Dendritic cell treated with granulocyte-macrophage colony-stimulating factor and Interleukin-4, amounts not matched to agents 40 ng/mL and 50 ng/mL, for 4 days (primary cell): ENCODE data around the gene ITGB3.

Source experiments
- H3K27ac Mint-ChIP-seq: one replicate; pipeline ENCODE4 v1.8.0; 2022; ENCODE audit warnings: mild to moderate bottlenecking, mixed read lengths
- H3K27me3 Mint-ChIP-seq: one replicate; pipeline ENCODE4 v1.8.0; 2022; ENCODE audit warnings: mild to moderate bottlenecking, mixed read lengths
- H3K36me3 Mint-ChIP-seq: one replicate; pipeline ENCODE4 v1.8.0; 2022; ENCODE audit warnings: low read depth, mixed read lengths
- H3K4me1 Mint-ChIP-seq: one replicate; pipeline ENCODE4 v1.8.0; 2022; ENCODE audit warnings: low read depth, mixed read lengths
- H3K4me3 Mint-ChIP-seq: one replicate; pipeline ENCODE4 v1.8.0; 2022; ENCODE audit warnings: mild to moderate bottlenecking, moderate library complexity, mixed read lengths
- H3K9me3 Mint-ChIP-seq: one replicate; pipeline ENCODE4 v1.8.0; 2022; ENCODE audit warnings: mixed read lengths
- intact Hi-C: fragments of 100-400 bp; cut with micrococcal nuclease; formaldehyde crosslinking; loops from one replicate; pipeline ENCODE4 v1.15.0; 2022

The ITGB3 gene

DNA sequence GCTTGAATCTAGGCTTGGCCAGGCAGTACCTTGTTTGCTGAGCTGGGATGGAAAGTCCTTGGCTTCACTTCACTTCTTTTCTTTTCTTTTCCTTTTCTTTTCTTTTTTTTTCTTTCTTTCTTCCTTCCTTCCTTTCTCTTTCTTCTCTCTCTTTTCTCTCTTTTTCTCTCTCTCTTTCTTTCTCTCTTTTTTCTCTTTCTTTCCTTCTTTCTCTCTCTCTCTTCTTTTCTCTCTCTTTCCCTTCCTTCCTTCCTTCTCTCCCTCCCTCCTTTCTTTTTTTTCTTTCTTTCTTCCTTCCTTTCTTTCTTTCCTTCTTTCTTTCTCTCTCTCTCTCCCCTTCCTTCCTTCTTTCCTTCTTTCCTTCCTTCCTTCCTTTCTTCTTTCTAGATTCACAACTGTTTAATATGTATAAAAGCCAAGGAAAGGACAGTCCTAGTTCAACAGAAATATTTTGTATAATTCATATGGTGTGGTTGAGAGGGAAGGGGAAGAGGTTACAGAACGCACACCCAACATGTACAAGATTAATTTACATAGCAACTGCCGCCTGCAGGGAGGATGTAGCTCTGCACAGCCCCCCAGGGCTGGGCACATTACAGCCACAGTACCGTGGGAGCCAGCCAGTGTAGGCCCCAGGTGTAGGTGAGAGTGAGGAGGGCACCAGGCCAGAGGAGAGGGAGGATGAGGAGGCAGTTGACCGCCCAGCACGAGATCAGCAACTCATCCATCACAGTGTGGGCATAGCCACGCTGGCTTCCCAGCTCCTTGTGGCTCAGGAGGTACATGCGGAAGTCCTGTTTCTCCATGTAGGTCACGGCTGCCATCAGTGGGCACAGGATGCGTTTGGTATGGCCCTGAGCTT is 9.7 kb upstream of the ITGB3 start:
- intact Hi-C loops, result loop anchor here (5.0 kb wide), 1 partner anchor 53 kb away; no protein-coding TSS in a partner anchor
- Mint-ChIP-seq H3K4me3 (no peak overlapping the region), H3K9me3 (no peaks in the 10 kb centered on the region), H3K36me3 (no peaks in the 10 kb centered on the region), H3K27ac (no peak overlapping the region), H3K4me1 (peaks cover 26% of the 10 kb centered on the region), H3K27me3 (peaks cover 13% of the 10 kb centered on the region)

DNA sequence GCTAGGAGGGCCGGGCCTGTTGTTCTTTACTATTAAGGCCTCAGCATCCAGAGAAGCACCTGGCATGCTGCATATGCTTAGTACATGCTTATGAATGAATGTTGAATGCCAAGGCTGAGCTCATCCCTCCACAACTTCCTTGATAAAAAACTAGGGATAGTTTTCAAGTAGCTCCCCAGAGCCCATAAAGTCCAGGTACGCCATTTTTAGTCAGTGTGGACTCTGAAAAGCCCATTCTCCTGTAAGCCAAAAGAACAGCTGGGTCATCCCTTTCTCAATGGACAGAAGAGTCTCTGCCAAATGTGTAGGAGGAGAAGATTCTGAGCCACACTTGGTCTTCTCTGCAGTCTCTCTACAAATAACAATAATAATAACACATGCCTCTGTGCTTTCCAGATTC is 8.9 kb upstream of the ITGB3 start:
- Mint-ChIP-seq H3K27ac (no peak overlapping the region), H3K4me3 (no peak overlapping the region), H3K36me3 (no peaks in the 10 kb centered on the region), H3K4me1 (peaks cover 21% of the 10 kb centered on the region), H3K27me3 (peaks cover 15% of the 10 kb centered on the region), H3K9me3 (no peaks in the 10 kb centered on the region)
- intact Hi-C loops, result loop anchor here (5.0 kb wide), 1 partner anchor 53 kb away; no protein-coding TSS in a partner anchor

DNA sequence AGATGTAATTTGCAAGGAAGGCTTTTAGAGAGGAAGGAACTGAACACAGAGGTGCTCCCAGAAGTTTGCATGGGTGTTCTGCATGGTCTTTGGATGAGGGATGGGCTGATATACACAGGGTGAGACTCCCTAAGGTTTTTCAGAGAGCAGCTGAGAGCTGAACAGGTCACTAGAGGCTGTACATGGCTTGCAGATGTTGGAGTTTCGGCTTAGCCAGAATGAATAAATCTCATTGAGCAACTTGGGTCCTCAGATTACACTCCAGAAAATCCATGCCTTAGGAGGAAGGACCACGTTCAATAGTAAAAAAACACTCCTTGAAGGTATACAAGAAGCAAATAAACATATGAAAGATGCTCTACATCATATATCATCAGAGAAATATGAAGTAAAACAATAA is 7.5 kb upstream of the ITGB3 start:
- Mint-ChIP-seq H3K36me3 (no peaks in the 10 kb centered on the region), H3K27me3 (peaks cover 26% of the 10 kb centered on the region)
- intact Hi-C loops, result no loop called here

DNA sequence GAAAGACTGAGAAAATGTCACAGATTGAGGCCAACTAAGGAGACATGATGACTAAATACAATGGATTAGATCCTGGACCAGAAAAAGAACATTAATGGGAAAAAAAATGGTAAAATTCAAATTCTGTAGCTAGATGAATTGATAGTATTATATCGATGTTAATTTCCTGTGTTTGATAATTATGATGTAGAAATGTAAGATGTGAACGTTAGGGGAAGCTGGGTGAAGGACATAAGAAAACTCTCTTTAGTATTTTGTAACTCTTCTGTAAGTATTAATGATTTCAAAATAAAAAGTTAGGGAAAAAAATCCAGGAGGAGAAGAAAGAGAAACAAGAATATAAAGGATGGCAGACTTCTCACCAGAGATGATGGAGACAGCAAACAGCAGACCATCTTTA is 2.8 kb upstream of the ITGB3 start:
- H3K4me1 Mint-ChIP-seq, result peaks cover 14% of the 10 kb centered on the region
- H3K4me3 Mint-ChIP-seq, result no peak overlapping the region
- intact Hi-C loops, result no loop called here
- H3K36me3 Mint-ChIP-seq, result no peaks in the 10 kb centered on the region
- H3K27me3 Mint-ChIP-seq, result peaks cover 53% of the 10 kb centered on the region
- H3K27ac Mint-ChIP-seq, result no peak overlapping the region
- no peaks in the 10 kb centered on the region for H3K9me3 Mint-ChIP-seq

More for the DNA sequence above, 7.5 kb upstream of the ITGB3 start:
- Mint-ChIP-seq H3K9me3 (no peaks in the 10 kb centered on the region), H3K4me1 (peaks cover 7% of the 10 kb centered on the region), H3K4me3 (no peak overlapping the region), H3K27ac (no peak overlapping the region)

DNA sequence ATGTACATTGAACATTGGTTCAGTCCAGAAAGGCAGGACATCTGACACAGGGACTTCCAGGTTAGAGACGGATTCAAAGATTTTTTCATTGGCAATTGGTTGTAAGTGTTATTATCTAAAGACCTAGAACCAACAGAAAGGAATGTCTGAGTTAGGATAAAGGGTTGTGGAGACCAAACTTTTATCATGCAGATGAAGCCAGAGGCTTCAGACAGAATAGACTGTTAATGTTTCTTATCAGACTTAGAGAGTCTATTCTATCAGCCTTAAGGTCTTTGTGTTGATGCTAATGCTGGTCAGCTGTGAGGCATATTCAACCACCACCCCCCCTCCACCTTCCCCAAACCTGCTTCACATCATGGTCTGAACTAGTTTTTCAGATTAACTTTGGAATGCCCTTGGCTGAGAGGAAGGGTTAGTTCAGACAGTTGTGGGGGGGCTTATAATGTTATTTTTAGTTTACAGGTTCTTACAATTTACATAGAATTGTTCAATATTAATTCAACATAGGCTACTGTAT is 2.1 kb upstream of the ITGB3 start:
- peaks cover 55% of the 10 kb centered on the region for H3K27me3 Mint-ChIP-seq
- H3K4me1 Mint-ChIP-seq, result peaks cover 14% of the 10 kb centered on the region
- no peak overlapping the region for H3K4me3 Mint-ChIP-seq
- intact Hi-C loops, result no loop called here
- no peaks in the 10 kb centered on the region for H3K36me3 Mint-ChIP-seq
- no peak overlapping the region for H3K27ac Mint-ChIP-seq
- H3K9me3 Mint-ChIP-seq, result no peaks in the 10 kb centered on the region

DNA sequence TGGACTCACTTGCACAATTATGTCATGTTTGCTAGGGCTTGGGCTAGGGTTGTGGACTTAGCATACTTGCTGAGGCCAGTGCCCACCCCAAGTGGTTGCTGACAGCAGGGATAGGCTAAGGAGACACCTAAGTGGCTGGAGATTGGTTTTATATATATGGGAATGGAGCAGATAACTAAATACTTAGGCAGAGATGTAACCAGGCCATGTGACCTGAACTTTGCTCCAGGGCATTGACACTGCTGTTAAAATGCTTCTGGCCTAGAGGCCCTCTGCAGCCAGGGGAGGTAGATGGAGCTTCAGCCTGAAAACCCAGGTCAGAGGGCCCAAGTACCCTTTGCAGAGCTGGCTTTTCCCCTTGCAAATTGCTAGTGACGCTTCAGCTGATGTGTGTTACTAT is 1.4 kb upstream of the ITGB3 start:
- Mint-ChIP-seq H3K9me3 (no peaks in the 10 kb centered on the region), H3K36me3 (no peaks in the 10 kb centered on the region), H3K4me3 (no peak overlapping the region), H3K27ac (no peak overlapping the region), H3K27me3 (peaks cover 62% of the 10 kb centered on the region), H3K4me1 (peaks cover 18% of the 10 kb centered on the region)
- intact Hi-C loops, result no loop called here

DNA sequence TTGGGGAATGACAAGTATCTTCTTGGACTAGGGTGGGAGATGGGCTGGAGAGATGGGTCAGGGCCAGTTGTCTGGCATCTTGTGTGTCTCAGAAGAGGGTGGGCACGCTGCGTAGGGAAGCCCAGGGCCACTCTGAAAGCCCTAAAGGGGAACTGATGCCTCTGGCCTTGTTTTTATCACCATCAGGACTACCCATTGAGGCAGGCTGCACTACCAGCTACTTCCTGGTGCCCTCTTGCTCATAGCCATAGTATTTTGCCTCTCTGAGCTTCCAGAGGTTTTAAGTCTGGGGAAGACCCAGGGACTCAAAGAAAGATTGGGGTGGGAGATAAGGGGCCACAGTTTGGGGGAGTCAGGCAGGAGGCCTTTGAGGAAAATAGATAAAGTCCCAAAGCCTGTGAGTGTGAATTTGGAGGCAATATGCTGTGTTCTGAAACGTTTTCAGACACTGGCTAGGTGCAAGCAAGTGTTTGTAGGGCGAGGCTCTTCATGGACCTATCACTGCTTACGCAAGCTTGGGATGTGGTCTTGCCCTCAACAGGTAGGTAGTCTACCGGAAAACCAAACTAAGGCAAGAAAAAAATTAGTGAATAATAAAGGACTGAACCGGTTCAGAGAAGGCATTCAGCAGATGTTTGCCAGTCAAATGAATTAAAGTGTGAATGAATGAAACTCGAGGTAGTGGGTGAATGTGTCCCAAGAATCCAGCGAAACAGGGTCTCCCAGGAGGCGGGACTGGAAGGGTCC is 688 bp upstream of the ITGB3 start:
- no peak overlapping the region for H3K27ac Mint-ChIP-seq
- peak overlapping the region; percentile 70 for H3K4me3 Mint-ChIP-seq
- H3K27me3 Mint-ChIP-seq, result peaks cover 67% of the 10 kb centered on the region
- intact Hi-C loops, result no loop called here
- H3K36me3 Mint-ChIP-seq, result no peaks in the 10 kb centered on the region
- H3K9me3 Mint-ChIP-seq, result no peaks in the 10 kb centered on the region
- peaks cover 25% of the 10 kb centered on the region for H3K4me1 Mint-ChIP-seq

DNA sequence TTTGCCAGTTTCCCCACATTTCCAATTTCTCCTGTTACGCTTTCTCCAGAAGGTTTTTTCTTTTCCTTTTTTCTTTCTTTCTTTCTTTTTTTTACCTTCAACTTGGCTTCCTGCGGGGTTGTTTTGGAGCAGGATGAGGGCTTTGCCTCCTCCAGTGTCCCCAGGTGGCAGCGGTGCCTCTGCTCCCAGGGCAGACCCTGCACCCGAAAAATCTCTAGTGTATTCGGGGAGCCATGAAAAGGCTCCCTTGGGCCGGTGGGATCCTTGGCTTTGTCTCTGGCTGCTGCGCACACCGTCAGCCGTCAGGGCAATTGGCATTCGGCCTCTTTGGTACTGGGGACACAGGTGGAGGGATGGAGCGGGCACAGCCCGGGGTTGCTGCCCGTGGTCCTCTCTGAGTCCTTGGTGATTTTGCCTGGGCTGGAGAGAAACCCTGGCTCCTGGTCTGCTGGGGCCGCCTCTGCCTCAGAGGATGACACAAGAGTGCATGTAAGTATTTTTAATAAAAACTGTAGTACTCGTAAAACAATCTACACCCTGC is 846 bp downstream of the ITGB3 start:
- intact Hi-C loops, result no loop called here
- Mint-ChIP-seq H3K4me1 (peaks cover 33% of the 10 kb centered on the region), H3K9me3 (no peaks in the 10 kb centered on the region), H3K36me3 (no peaks in the 10 kb centered on the region), H3K27me3 (peaks cover 73% of the 10 kb centered on the region), H3K27ac (no peak overlapping the region), H3K4me3 (peak overlapping the region; percentile 70)

DNA sequence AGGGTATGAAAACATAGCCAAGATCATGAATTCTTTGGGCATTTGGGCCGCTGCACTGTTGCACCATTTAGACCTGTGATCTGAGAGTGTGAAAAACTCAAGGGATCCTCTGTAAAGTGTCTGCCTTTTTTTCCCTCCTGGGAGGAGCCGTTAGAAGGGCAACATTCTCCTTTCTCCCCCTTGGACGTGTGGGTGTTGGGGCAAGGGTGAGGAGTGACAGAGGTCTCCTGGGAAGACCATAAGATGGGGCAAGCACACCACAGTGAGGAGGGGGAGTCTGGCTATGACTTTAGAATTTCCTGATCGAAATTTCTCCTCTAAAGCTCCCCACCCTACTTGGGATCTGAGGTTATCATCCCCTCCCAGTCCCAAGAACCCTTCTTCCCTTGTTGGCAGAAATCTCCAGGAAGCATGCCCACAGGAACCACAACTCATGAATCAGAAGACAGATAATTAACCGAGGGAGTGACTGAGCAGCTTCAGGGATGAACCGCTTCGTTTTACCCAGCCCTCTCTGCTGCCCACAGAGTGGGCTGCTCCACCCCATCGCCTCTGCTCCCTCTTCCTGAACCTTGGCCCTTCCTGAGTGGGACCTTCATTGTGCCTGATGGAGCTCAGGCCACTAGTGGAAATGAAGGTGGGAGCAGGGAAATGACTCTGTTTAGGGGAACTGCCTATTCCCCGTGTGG is 4.2 kb downstream of the ITGB3 start:
- Mint-ChIP-seq H3K27me3 (peaks cover 59% of the 10 kb centered on the region), H3K4me3 (no peak overlapping the region), H3K36me3 (no peaks in the 10 kb centered on the region), H3K4me1 (peaks cover 37% of the 10 kb centered on the region), H3K27ac (no peak overlapping the region), H3K9me3 (no peaks in the 10 kb centered on the region)
- intact Hi-C loops, result no loop called here

DNA sequence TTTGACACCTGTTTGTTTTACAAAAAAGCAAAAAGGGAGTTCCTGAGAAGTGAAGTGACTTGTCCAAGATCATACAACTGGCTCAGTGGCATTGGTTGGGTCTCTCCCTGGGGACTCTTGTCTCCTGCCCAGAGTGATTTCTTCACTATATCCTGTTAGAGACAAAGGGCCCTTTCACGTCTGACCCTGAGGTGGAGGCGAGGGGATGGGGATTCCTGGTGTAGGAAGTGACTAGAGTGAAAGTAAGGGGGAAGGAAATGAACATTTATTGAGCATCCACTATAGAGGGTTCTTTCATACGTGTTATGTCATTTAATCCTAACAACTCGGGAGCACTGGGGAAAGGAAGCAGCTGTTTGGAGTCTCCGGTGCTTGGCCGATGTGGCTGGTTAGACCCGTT is 9.0 kb downstream of the ITGB3 start:
- Mint-ChIP-seq H3K4me1 (peaks cover 39% of the 10 kb centered on the region), H3K27ac (no peak overlapping the region), H3K36me3 (no peaks in the 10 kb centered on the region), H3K27me3 (peaks cover 21% of the 10 kb centered on the region), H3K9me3 (peaks cover 4% of the 10 kb centered on the region), H3K4me3 (no peak overlapping the region)
- intact Hi-C loops, result no loop called here

DNA sequence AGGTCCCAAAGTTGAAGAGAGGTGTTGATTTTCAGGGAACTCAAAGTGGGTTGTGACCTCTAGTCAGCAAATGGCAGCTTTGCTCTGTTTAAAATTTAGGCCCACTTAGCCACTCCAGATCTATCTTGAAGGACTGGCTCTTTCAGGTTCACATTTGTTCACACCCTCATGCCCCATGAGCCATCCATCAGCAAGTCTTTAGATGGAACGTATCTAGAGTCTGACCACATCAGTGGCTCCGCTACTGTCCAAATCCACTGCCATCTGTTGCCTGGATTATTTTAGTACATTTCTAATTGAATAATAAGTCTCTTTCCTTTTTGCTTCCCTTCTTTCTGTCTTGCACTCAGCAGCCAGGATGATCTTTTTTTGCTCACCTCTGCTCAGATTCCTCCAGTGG is 10.5 kb downstream of the ITGB3 start:
- peaks cover 9% of the 10 kb centered on the region for H3K27me3 Mint-ChIP-seq

DNA sequence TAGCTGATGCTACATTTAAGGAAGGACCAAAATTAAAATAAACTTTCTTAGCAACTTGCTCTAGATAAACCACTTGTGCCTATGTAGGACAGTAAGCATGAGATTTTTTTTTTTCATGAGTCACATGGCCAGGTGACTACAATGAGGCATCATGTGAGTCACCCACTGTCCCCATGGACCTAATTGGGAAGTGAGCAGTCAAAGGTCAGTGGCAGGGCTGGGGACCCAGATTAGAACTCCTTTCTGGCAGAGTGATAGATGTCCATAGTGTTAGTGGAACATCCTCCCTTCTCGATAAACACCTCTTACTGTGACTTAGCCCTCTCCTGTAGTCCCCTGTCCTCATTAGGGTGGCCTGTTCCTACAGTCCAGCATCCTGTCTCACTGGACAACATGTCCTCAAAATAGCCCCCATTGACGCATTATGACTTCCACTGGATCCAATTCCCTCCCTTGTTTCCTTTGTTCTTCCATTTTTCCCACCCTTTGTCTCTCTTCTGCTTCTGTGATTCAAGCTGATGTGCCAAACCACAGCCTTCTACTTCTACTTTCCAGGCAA is 12.4 kb downstream of the ITGB3 start:
- Mint-ChIP-seq H3K4me1 (peaks cover 35% of the 10 kb centered on the region), H3K36me3 (no peaks in the 10 kb centered on the region), H3K4me3 (no peak overlapping the region), H3K9me3 (peaks cover 31% of the 10 kb centered on the region), H3K27me3 (peaks cover 3% of the 10 kb centered on the region), H3K27ac (no peak overlapping the region)
- intact Hi-C loops, result no loop called here

More for the DNA sequence above, 10.5 kb downstream of the ITGB3 start:
- peaks cover 16% of the 10 kb centered on the region for H3K9me3 Mint-ChIP-seq
- H3K4me1 Mint-ChIP-seq, result peaks cover 28% of the 10 kb centered on the region
- no peak overlapping the region for H3K27ac Mint-ChIP-seq
- intact Hi-C loops, result no loop called here
- H3K4me3 Mint-ChIP-seq, result no peak overlapping the region
- H3K36me3 Mint-ChIP-seq, result no peaks in the 10 kb centered on the region

DNA sequence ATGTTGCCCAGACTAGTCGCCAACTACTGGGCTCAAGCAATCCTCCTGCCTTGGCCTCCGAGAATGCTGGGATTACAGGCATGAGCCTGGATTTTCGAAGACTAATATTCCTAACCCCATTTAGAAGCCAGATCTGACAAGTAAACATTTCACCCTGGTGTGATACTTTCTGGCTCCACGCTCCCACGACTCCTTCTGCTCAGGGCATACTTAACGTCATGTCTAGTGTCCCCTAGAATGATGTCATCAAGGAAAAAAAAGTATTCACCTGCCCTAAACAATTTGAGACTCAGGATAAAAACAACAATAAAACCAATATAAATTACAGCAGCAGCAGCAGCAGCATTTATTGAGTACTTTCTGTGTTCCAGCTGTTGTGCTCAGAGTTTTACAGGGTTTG is 13.2 kb downstream of the ITGB3 start:
- Mint-ChIP-seq H3K4me1 (peaks cover 35% of the 10 kb centered on the region), H3K4me3 (no peak overlapping the region), H3K9me3 (peaks cover 31% of the 10 kb centered on the region), H3K27me3 (peaks cover 3% of the 10 kb centered on the region), H3K27ac (no peak overlapping the region), H3K36me3 (no peaks in the 10 kb centered on the region)
- intact Hi-C loops, result no loop called here
